SIG-M5 (cell line): ENCODE results near the gene SYMPK.
"Not testable (repeated sequence)": the region's sequence is repeated elsewhere in the genome, so short reads cannot be mapped to it uniquely, and the experiment has no call there.

Source experiments
- DNase-seq: peaks from one replicate; lab custom pipeline; 2025; lab: John Stamatoyannopoulos, UW

The SYMPK gene

GRCh38 chr19:45885556-45886426 lies 22.8 kb upstream of the SYMPK start, which contains the start of gene IRF2BP1:
TSS of gene IRF2BP1 (minus strand) at chr19:45886141. CDS start at chr19:45885774, 367 bp downstream.
- DNase-seq = peak; percentile 42

GRCh38 chr19:45884682-45885555 lies 22.0 kb upstream of the SYMPK start:
- DNase-seq = no peak

GRCh38 chr19:45883881-45884681 lies 21.1 kb upstream of the SYMPK start:
- DNase-seq = no peak

- no peak for DNase-seq
Observed at GRCh38 chr19:45883586-45883880, 20.6 kb upstream of the SYMPK start.

GRCh38 chr19:45882652-45883585 lies 20.0 kb upstream of the SYMPK start:
- no peak for DNase-seq

GRCh38 chr19:45881909-45882528 lies 19.1 kb upstream of the SYMPK start:
- no peak for DNase-seq

DNA sequence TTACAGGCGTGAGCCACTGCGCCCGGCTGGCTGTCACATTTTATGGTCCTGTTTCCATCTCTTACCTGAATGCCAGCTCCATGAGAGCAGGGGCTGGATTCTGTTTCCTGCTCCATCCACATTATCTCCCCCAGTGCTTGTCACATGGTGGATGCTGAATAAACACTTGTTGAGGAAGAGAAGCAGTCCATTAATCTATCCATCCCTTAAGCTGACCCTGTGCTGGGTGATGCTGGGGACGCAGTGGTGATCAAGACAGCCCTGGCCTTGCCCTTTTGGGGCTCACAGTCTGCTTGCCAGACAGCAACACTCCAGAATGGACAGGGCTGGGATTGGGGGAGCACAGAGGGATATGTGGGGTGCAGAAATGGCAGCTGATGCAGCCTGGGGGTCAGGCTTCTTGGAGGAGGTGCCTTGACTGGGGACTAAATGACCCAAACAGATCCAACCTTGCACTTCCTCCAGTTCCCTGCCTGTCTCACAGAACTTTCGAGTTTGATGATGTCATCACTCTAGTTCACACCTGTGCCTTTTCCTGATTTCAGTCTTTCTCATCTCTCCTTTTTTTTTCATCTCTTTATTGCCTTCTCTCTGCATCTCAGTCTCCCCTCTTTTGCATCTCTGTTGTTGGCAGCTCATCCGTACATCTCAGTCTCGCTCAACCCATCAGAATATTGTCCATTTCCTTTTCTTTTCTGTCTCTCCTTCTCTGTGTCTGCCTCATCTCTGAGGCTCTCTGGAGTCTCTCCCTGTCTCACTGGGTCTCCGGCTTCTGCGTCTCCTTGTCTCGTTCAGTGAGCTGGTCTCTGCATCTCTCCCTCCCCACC lies 18.3 kb upstream of the SYMPK start:
- DNase-seq = no peak

- DNase-seq = no peak
Observed at GRCh38 chr19:45879971-45880370, 17.0 kb upstream of the SYMPK start.

- DNase-seq = no peak
Observed at GRCh38 chr19:45879055-45879454, 16.1 kb upstream of the SYMPK start.

GRCh38 chr19:45878043-45878794 lies 15.3 kb upstream of the SYMPK start:
- no peak for DNase-seq

- DNase-seq = no peak
Observed at GRCh38 chr19:45876411-45877197, 13.7 kb upstream of the SYMPK start.

- no peak for DNase-seq
Observed at GRCh38 chr19:45876161-45876410, 13.1 kb upstream of the SYMPK start.

- no peak for DNase-seq
Observed at GRCh38 chr19:45874620-45874966, 11.6 kb upstream of the SYMPK start.

DNA sequence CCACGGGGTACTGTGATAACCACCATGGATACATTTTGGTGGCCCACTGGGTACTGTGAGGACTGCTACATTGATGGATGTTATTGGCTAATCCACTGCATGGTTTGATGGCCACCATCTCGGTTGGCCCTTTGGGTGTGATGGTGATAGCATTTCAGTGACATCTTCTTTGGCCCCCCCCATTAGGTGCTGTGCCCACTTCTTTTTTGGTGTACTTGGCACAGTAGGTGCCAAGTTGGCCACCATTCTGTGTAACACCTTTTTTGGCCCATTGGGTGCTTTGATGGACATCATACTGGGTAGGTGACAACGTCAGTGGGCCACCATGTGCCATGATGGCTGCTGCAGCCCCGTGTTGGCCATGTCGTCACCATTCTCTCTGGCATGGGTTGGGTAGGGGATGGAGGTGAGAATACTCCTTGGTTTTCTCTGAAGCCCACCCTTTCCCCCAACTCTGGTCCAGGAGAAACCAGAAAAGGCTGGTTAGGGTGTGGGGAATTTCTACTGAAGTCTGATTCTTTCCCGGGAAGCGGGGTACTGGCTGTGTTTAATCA lies 10.3 kb upstream of the SYMPK start:
- no peak for DNase-seq

DNA sequence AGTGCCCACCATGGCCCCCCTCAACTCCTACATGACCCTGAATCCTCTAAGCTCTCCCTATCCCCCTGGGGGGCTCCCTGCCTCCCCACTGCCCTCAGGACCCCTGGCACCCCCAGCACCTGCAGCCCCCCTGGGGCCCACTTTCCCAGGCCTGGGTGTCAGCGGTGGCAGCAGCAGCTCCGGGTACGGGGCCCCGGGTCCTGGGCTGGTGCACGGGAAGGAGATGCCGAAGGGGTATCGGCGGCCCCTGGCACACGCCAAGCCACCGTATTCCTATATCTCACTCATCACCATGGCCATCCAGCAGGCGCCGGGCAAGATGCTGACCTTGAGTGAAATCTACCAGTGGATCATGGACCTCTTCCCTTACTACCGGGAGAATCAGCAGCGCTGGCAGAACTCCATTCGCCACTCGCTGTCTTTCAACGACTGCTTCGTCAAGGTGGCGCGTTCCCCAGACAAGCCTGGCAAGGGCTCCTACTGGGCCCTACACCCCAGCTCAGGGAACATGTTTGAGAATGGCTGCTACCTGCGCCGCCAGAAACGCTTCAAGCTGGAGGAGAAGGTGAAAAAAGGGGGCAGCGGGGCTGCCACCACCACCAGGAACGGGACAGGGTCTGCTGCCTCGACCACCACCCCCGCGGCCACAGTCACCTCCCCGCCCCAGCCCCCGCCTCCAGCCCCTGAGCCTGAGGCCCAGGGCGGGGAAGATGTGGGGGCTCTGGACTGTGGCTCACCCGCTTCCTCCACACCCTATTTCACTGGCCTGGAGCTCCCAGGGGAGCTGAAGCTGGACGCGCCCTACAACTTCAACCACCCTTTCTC lies 9.4 kb upstream of the SYMPK start:
- no peak for DNase-seq

GRCh38 chr19:45870798-45871197 lies 7.9 kb upstream of the SYMPK start:
- no peak for DNase-seq

GRCh38 chr19:45867241-45867640 lies 4.3 kb upstream of the SYMPK start:
- DNase-seq = not testable (repeated sequence)
